ENCODE results near the gene APPL2. TPM values are rescaled to one million over a fixed set of nuclear protein-coding genes. Genes with fewer than 3 reads are reported as not detected.

Gene APPL2
- total RNA-seq, 6 experiments from 2014 or later = 10.2 to 23.2 (median 16.5) TPM

- ATAC-seq (no peak), DNase-seq (no peak)
- peak overlapping the region in 1 of 3 donors; percentile 82 for H3K27ac ChIP-seq
- intact Hi-C loops (cut with DNase I) = no loop called here
- peaks cover 0 to 34% (median 6%) of the 10 kb centered on the region in 4 donors for H3K4me1 ChIP-seq
- TF ChIP-seq CTCF (IDR thresholded peaks at IDR 0.05) (no peak), POLR2A (IDR thresholded peaks at IDR 0.05) (no peak)
- peaks cover 0 to 6% (median 0%) of the 10 kb centered on the region in 4 donors for H3K36me3 ChIP-seq
- no peak overlapping the region for H3K4me3 ChIP-seq
- H3K27me3 ChIP-seq = no peaks in the 10 kb centered on the region
- 93% methylated on average over 5 of the region's 6 CpGs for WGBS (ENCODE audit: insufficient coverage, low coverage, low lambda C conversion rate, missing lambda C conversion rate)
- no peaks in the 10 kb centered on the region for H3K9me3 ChIP-seq
These were observed 21.8 kb downstream of the APPL2 start for GRCh38 chr12:105214148-105214547.

GRCh38 chr12:105212438-105212837, 23.5 kb downstream of the APPL2 start:
- DNase-seq (no peak), ATAC-seq (no peak)
- Histone ChIP-seq H3K4me3 (no peak overlapping the region), H3K9me3 (no peaks in the 10 kb centered on the region), H3K27ac (no peak overlapping the region), H3K4me1 (peaks cover 0 to 34% (median 6%) of the 10 kb centered on the region in 4 donors), H3K36me3 (peaks cover 0 to 16% (median 6%) of the 10 kb centered on the region in 4 donors), H3K27me3 (no peaks in the 10 kb centered on the region)
- intact Hi-C loops (cut with DNase I) = no loop called here
- TF ChIP-seq CTCF (IDR thresholded peaks at IDR 0.05) (no peak), POLR2A (IDR thresholded peaks at IDR 0.05) (no peak)
- WGBS (ENCODE audit: insufficient coverage, low coverage, low lambda C conversion rate, missing lambda C conversion rate) = 84% methylated on average over 6 of the region's 6 CpGs

DNA sequence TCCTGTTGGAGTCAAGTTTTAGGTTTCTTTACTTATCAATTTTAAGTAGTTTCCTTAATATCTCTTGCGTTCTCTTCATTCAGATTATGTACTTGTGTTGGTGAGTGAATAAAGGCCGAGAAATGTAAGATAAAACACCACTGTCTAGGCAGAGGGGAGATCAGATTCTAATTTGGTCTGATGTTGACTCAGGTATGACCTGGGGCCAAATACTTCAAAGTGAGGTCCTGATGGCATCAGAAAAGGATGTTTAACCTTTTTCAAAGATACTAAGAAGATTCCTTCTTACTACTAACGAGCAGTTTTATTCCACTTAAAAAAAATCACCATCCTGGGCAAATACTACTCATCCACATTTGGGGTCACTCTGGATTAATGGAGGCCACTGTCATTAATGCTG, 26.9 kb downstream of the APPL2 start:
- H3K4me3 ChIP-seq = no peak overlapping the region
- TF ChIP-seq POLR2A (IDR thresholded peaks at IDR 0.05) (no peak), CTCF (IDR thresholded peaks at IDR 0.05) (no peak)
- ATAC-seq (no peak), DNase-seq (no peak)
- H3K9me3 ChIP-seq = no peaks in the 10 kb centered on the region
- WGBS (ENCODE audit: insufficient coverage, low coverage, low lambda C conversion rate, missing lambda C conversion rate) = 100% methylated on average over 2 of the region's 3 CpGs
- intact Hi-C loops (cut with DNase I) = no loop called here
- no peak overlapping the region for H3K27ac ChIP-seq
- H3K36me3 ChIP-seq = peaks cover 0 to 46% (median 17%) of the 10 kb centered on the region in 4 donors
- H3K4me1 ChIP-seq = peaks cover 0 to 2% (median 0%) of the 10 kb centered on the region in 4 donors
- no peaks in the 10 kb centered on the region for H3K27me3 ChIP-seq

GRCh38 chr12:105206686-105207374, 29.1 kb downstream of the APPL2 start:
- 90% methylated on average over 13 of the region's 16 CpGs for WGBS (ENCODE audit: insufficient coverage, low coverage, low lambda C conversion rate, missing lambda C conversion rate)
- H3K27me3 ChIP-seq = no peaks in the 10 kb centered on the region
- H3K4me3 ChIP-seq = no peak overlapping the region
- ATAC-seq (no peak), DNase-seq (no peak)
- TF ChIP-seq CTCF (IDR thresholded peaks at IDR 0.05) (no peak), POLR2A (IDR thresholded peaks at IDR 0.05) (no peak)
- intact Hi-C loops (cut with DNase I) = no loop called here
- H3K27ac ChIP-seq = no peak overlapping the region
- H3K36me3 ChIP-seq = peaks cover 0 to 62% (median 17%) of the 10 kb centered on the region in 4 donors
- H3K9me3 ChIP-seq = no peaks in the 10 kb centered on the region
- H3K4me1 ChIP-seq = peaks cover 0 to 3% (median 1%) of the 10 kb centered on the region in 4 donors

Measured in right lobe of liver (tissue), 6 donors.